A549 treated with dexamethasone at 1 μM for 4 hours (cell line): ENCODE results near the gene TDRKH. TPM values are rescaled to one million over a fixed set of nuclear protein-coding genes. Genes with fewer than 3 reads are reported as not detected.

Experiments
- total RNA-seq: library from RNA; stranded (reverse); fragments of 200-300 nt; extraction: Qiagen RNA extraction; gene quantifications from 5 replicates; pipeline ENCODE4 v1.2.3, GENCODE V29; 2022

TDRKH gene
- total RNA-seq: 4.7 to 6.1 TPM (median 5.7 TPM) in 5 replicates

GRCh38 chr1:151790071-151790939 lies at the start of gene TDRKH:
Gene TDRKH, minus strand, starts transcription at chr1:151790500. Its CDS starts 7,478 bp downstream, at chr1:151783022.

GRCh38 chr1:151839457-151840403 lies 49.4 kb upstream of the TDRKH start, which contains the start of gene C2CD4D:
Gene C2CD4D, minus strand, starts transcription at chr1:151839820. Its CDS starts 831 bp downstream, at chr1:151838989.

GRCh38 chr1:151831605-151832004 lies 41.3 kb upstream of the TDRKH start, which contains the start of gene RORC:
Gene RORC, minus strand, starts transcription at chr1:151831802. Its CDS starts 38 bp downstream, at chr1:151831764.

GRCh38 chr1:151805066-151805820 lies 14.9 kb upstream of the TDRKH start, which contains the start of gene LINGO4:
Gene LINGO4, minus strand, starts transcription at chr1:151805419. Its CDS starts 2,715 bp downstream, at chr1:151802704.

GRCh38 chr1:151762941-151763921 lies 27.1 kb downstream of the TDRKH start, which contains the start of gene MRPL9:
Gene MRPL9, minus strand, starts transcription at chr1:151763496. Its CDS starts 17 bp downstream, at chr1:151763479.

Other genes starting within 250 kb of the TDRKH start
- gene SNX27, start 178.4 kb downstream of the TDRKH start, total RNA-seq: 10.1 to 11.7 TPM (median 11.1 TPM) in 5 replicates
- gene CELF3, start 73.7 kb downstream of the TDRKH start, total RNA-seq: 0.03 TPM in 1 of 5 replicates, not detected in the others
- gene RIIAD1, start 69.0 kb downstream of the TDRKH start, total RNA-seq: not detected in 5 replicates
- 76.8 to 90.6 TPM (median 85.1 TPM) in 5 replicates for gene MRPL9, start 27.0 kb downstream of the TDRKH start, total RNA-seq
- gene LINGO4, start 14.9 kb upstream of the TDRKH start, total RNA-seq: not detected in 5 replicates
- 0.03 to 0.08 TPM (median 0.04 TPM) in 4 of 5 replicates, not detected in the other for gene RORC, start 41.3 kb upstream of the TDRKH start, total RNA-seq
- not detected in 5 replicates for gene C2CD4D, start 49.3 kb upstream of the TDRKH start, total RNA-seq
- not detected in 5 replicates for gene THEM5, start 63.2 kb upstream of the TDRKH start, total RNA-seq
- gene THEM4, start 119.0 kb upstream of the TDRKH start, total RNA-seq: 13.2 to 14.3 TPM (median 13.6 TPM) in 5 replicates
- 2,531 to 3,155 TPM (median 2,621 TPM) in 5 replicates for gene S100A10, start 203.4 kb upstream of the TDRKH start, total RNA-seq
- gene S100A11, start 246.5 kb upstream of the TDRKH start, total RNA-seq: 1,800 to 1,985 TPM (median 1,837 TPM) in 5 replicates